HepG2 (cell line): Measurements from ENCODE around the gene DDR2. TPM values are rescaled to one million over a fixed set of nuclear protein-coding genes. Genes with fewer than 3 reads are reported as not detected.

Source experiments
- ATAC-seq: fragments of 200-7000 bp; cut with Tn5 transposase; 3 replicates; pipeline ENCODE4 v1.9.1; 2020; ENCODE audit warnings: mild to moderate bottlenecking, moderate library complexity
- BruUV-seq: library from RNA; stranded (reverse); fragments of 400-500 nt; replicated peaks from 2 replicates; lab custom pipeline; 2021; lab: Mats Ljungman, UMichigan
- CTCF ChIA-PET: fragments of 300-600 bp; formaldehyde crosslinking; extraction: SDS; loops from one replicate; lab custom pipeline; 2021; ENCODE audit warnings: low total read pairs, inconsistent platforms, low intra/inter-chr PET ratio; lab: Yijun Ruan, JAX
- POLR2A ChIA-PET: fragments of 350-600 bp; sonication (Branson Sonifier 250); formaldehyde crosslinking; loops from one replicate; lab custom pipeline; 2020; ENCODE audit warnings: antibody characterized with exemption, inconsistent platforms; lab: Yijun Ruan, JAX
- DNase-seq: peaks from one replicate; pipeline ENCODE4 v3.0.0-alpha.2; 2015; ENCODE audit warnings: low spot score
- FAIRE-seq: peaks from 3 replicates; lab custom pipeline; 2011; peaks lifted over from hg19 to GRCh38; lab: Jason Lieb, UNC
- H2AFZ ChIP-seq: one replicate; pipeline ENCODE4 v1.6.1; 2011; ENCODE audit warnings: low read length, inconsistent platforms
- H3K27ac ChIP-seq: fragments of 300-600 bp; 3 replicates; pipeline ENCODE4 v1.8.0; 2011; ENCODE audit warnings: mixed run types, mild to moderate bottlenecking, mixed read lengths, low read length, inconsistent platforms; ENCODE audit not compliant: insufficient read depth; ENCODE audit errors: extremely low read length
- H3K27me3 ChIP-seq, 2 experiments: fragments of 200-600 bp in 1 of 2; 2 replicates in 1 of 2; 3 replicates in 1 of 2; pipeline versions ENCODE4 v1.6.0 to v1.8.0; 2011; ENCODE audit warnings: low read length in 2 of 2, mild to moderate bottlenecking in 2 of 2, moderate library complexity in 2 of 2, inconsistent platforms in 1 of 2; ENCODE audit not compliant: insufficient read depth in 2 of 2, control insufficient read depth in 1 of 2
- H3K36me3 ChIP-seq, 2 experiments: fragments of 200-600 bp in 1 of 2; replicated peaks in 1 of 2; 2 replicates in 1 of 2; 3 replicates in 1 of 2; pipeline versions ENCODE4 v1.5.1 to v1.8.0; 2011; ENCODE audit warnings: low read length in 2 of 2, inconsistent platforms in 1 of 2; ENCODE audit not compliant: insufficient read depth in 2 of 2, control insufficient read depth in 1 of 2
- H3K4me1 ChIP-seq: 2 replicates; pipeline ENCODE4 v1.5.1; 2012; ENCODE audit warnings: low read length, inconsistent platforms; ENCODE audit not compliant: insufficient read depth
- H3K4me2 ChIP-seq: 2 replicates; pipeline ENCODE4 v1.6.0; 2011; ENCODE audit warnings: low read depth, low read length, inconsistent platforms
- H3K4me3 ChIP-seq, 3 experiments: fragments of 200-600 bp in 1 of 3; sonication (generic), shearing (Covaris generic) in 1 of 3; replicated peaks in 1 of 3; 2 replicates each; pipeline ENCODE4 v1.5.1; 2011 to 2016; ENCODE audit warnings: low read length in 3 of 3, inconsistent platforms in 2 of 3, low read depth in 2 of 3, mild to moderate bottlenecking in 2 of 3, control low read depth in 1 of 3, mixed read lengths in 1 of 3; ENCODE audit not compliant: insufficient read depth in 1 of 3
- H3K79me2 ChIP-seq: one replicate; pipeline ENCODE4 v1.6.1; 2011; ENCODE audit warnings: low read length, inconsistent platforms; ENCODE audit not compliant: insufficient read depth
- H3K9ac ChIP-seq: 2 replicates; pipeline ENCODE4 v1.6.0; 2011; ENCODE audit warnings: mild to moderate bottlenecking, low read depth, low read length, inconsistent platforms; ENCODE audit not compliant: insufficient read depth
- H3K9me3 ChIP-seq: 2 replicates; pipeline ENCODE4 v1.5.1; 2012; ENCODE audit warnings: mild to moderate bottlenecking, low read length
- H4K20me1 ChIP-seq: 2 replicates; pipeline ENCODE4 v1.6.0; 2011; ENCODE audit warnings: inconsistent platforms, mild to moderate bottlenecking, low read length, moderate library complexity; ENCODE audit not compliant: insufficient read depth
- ASH2L ChIP-seq: fragments of 300-600, 200-600 bp; sonication (generic); IDR thresholded peaks from 2 replicates; pipeline ENCODE4 v1.7.0; 2017; ENCODE audit warnings: low read depth, mild to moderate bottlenecking, moderate library complexity, mixed read lengths, low read length; ENCODE audit not compliant: insufficient read length
- CSRNP2 ChIP-seq: sonication (generic); formaldehyde crosslinking; conservative IDR thresholded peaks from 2 replicates; pipeline ENCODE4 v1.8.0; 2022; ENCODE audit warnings: low read depth, missing genetic modification reagents
- FOXA1 ChIP-seq, 2 experiments: fragments of 450-650 bp in 1 of 2; sonication (generic) in 1 of 2; formaldehyde crosslinking in 1 of 2; IDR thresholded peaks; 2 replicates each; pipeline versions ENCODE4 v1.4.0 to v1.6.1; 2016 to 2020; ENCODE audit warnings: missing genetic modification reagents in 1 of 2
- MBD4 ChIP-seq: IDR thresholded peaks from 2 replicates; pipeline ENCODE4 v1.6.1; 2012; ENCODE audit warnings: low read length, inconsistent platforms, borderline replicate concordance
- PRDM10 ChIP-seq: sonication (generic); formaldehyde crosslinking; IDR thresholded peaks from 2 replicates; pipeline ENCODE4 v1.4.0; 2020; ENCODE audit warnings: low read depth, missing genetic modification reagents
- PRMT3 ChIP-seq: sonication (generic); formaldehyde crosslinking; IDR thresholded peaks from 2 replicates; pipeline ENCODE4 v1.8.1; 2022; ENCODE audit warnings: low read depth, mild to moderate bottlenecking, moderate library complexity, missing genetic modification reagents, borderline replicate concordance
- ZEB1 ChIP-seq: IDR thresholded peaks from 2 replicates; pipeline ENCODE4 v1.6.1; 2012; ENCODE audit warnings: mild to moderate bottlenecking, low read depth, inconsistent platforms; ENCODE audit not compliant: insufficient replicate concordance
- ZMAT3 ChIP-seq: sonication (generic); formaldehyde crosslinking; conservative IDR thresholded peaks from 2 replicates; pipeline ENCODE4 v1.7.0; 2021; ENCODE audit warnings: missing genetic modification reagents
- ZNF343 ChIP-seq: sonication (generic); formaldehyde crosslinking; IDR thresholded peaks from 2 replicates; pipeline ENCODE4 v1.4.0; 2020; ENCODE audit warnings: mild to moderate bottlenecking, missing genetic modification reagents
- ZNF441 ChIP-seq: sonication (generic); formaldehyde crosslinking; IDR thresholded peaks from 2 replicates; pipeline ENCODE4 v1.7.0; 2021; ENCODE audit warnings: missing genetic modification reagents, borderline replicate concordance
- ZNF619 ChIP-seq: sonication (generic); formaldehyde crosslinking; IDR thresholded peaks from 2 replicates; pipeline ENCODE4 v1.4.0; 2020; ENCODE audit warnings: mild to moderate bottlenecking, missing genetic modification reagents
- ZNF761 ChIP-seq: sonication (generic); formaldehyde crosslinking; conservative IDR thresholded peaks from 2 replicates; pipeline ENCODE4 v1.4.0; 2020; ENCODE audit warnings: mild to moderate bottlenecking, missing genetic modification reagents
- WGBS: methylation state at CpG from one replicate; pipeline ENCODE4 v1.1.6; 2017; ENCODE audit warnings: low lambda C conversion rate; 5-methylcytosine and 5-hydroxymethylcytosine counted together
- in situ Hi-C: cut with HindIII; loops from 2 replicates; pipeline ENCODE4 v1.10.0; 2017; ENCODE audit warnings: low pct_unique_long_range_greater_than_20kb; ENCODE audit not compliant: extremely low pct_ligation_motif_present
- intact Hi-C: fragments of 100-400 bp; cut with micrococcal nuclease; formaldehyde crosslinking; loops from one replicate; pipeline ENCODE4 v1.10.0; 2022; ENCODE audit not compliant: unreplicated experiment
- polyA plus RNA-seq, 8 experiments: library from polyadenylated mRNA; depleted of rRNA in 3 of 8; stranded (reverse) in 7 of 8; unstranded in 1 of 8; fragments of >200 nt; fragmentation: Illumina TruSeq in 4 of 8; extraction: Trizol in 4 of 8; gene quantifications; 2 replicates each; pipeline versions ENCODE4 v1.2.1 to v1.2.3, GENCODE V29; 2011 to 2016; ENCODE audit warnings: low read depth in 4 of 8, missing spikeins in 1 of 8, mixed read lengths in 1 of 8; ENCODE audit not compliant: insufficient read depth in 1 of 8
- total RNA-seq, 5 experiments: library from RNA; depleted of rRNA; stranded (reverse); fragments of >200 nt; fragmentation: Illumina TruSeq; extraction: Trizol; gene quantifications; 2 replicates each; pipeline ENCODE4 v1.2.3, GENCODE V29; 2016; ENCODE audit warnings: low read depth in 1 of 5
- TF ChIP-seq, protein P1 (sequence below): sonication (generic); formaldehyde crosslinking; IDR thresholded peaks from 2 replicates; pipeline ENCODE4 v1.4.0; 2020; ENCODE audit warnings: missing genetic modification reagents, mild to moderate bottlenecking, borderline replicate concordance

DDR2 gene
- total and polyA plus RNA-seq, 2 of the 13 experiments (the other 11 are each of a cell fraction or from before 2014, with no cell fraction given), result 0.36 to 0.38 TPM

DNA sequence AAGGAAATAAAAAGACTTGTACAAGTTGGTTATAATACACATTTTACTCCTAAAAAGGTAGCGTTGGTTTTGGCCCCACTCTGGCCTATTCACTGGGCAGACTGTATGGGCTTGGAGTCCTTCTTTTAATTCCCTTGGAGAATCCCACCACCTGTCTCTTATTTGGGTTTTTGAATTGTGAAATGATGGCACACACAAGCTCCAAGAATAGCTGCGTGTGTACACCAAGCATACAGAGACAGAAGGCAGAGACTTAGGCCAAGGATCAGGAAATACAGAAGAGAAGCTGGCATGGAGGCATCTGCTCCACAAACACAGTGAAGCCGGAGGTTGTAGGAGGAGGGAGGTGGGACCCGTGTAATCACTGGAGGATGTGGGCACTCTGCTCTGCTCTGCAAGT, 29.1 kb downstream of the DDR2 start:
- no peak for FAIRE-seq
- BruUV-seq, result no TSS peak
- Histone ChIP-seq H3K4me3 (no peak overlapping the region), H3K4me2 (no peak overlapping the region), H4K20me1 (no peaks in the 10 kb centered on the region), H3K9ac (no peak overlapping the region), H3K36me3 (no peaks in the 10 kb centered on the region), H3K4me1 (no peaks in the 10 kb centered on the region), H3K27ac (no peak overlapping the region), H2AFZ (no peak overlapping the region), H3K9me3 (no peaks in the 10 kb centered on the region), H3K27me3 (no peaks in the 10 kb centered on the region; a peak in 1 of 5 replicates), H3K79me2 (no peaks in the 10 kb centered on the region)
- intact Hi-C loops, result no loop called here
- in situ Hi-C loops, result no loop called here
- WGBS, result 85% methylated on average over 4 of the region's 4 CpGs
- ChIA-PET CTCF (no interaction called here), POLR2A (no interaction called here)
- DNase-seq, result no peak
- no peak for TF ChIP-seq ZNF441 (CRISPR knock-in tag)
- no peak for TF ChIP-seq MBD4
- no peak for TF ChIP-seq FOXA1 (IDR thresholded peaks at IDR 0.05)
- TF ChIP-seq FOXA1 (CRISPR knock-in tag; IDR thresholded peaks at IDR 0.05), result no peak
- TF ChIP-seq ZNF619 (CRISPR knock-in tag), result no peak
- TF ChIP-seq ZNF761 (CRISPR knock-in tag), result no peak
- no peak for TF ChIP-seq ZMAT3 (CRISPR knock-in tag)
- TF ChIP-seq PRMT3 (CRISPR knock-in tag), result no peak
- TF ChIP-seq, protein P1, sequence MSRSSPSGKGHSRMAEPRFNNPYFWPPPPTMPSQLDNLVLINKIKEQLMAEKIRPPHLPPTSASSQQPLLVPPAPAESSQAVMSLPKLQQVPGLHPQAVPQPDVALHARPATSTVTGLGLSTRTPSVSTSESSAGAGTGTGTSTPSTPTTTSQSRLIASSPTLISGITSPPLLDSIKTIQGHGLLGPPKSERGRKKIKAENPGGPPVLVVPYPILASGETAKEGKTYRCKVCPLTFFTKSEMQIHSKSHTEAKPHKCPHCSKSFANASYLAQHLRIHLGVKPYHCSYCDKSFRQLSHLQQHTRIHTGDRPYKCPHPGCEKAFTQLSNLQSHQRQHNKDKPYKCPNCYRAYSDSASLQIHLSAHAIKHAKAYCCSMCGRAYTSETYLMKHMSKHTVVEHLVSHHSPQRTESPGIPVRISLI, result no peak
- no peak for TF ChIP-seq CSRNP2 (CRISPR knock-in tag)
- TF ChIP-seq ASH2L, result no peak
- TF ChIP-seq ZEB1, result no peak
- no peak for TF ChIP-seq PRDM10
- TF ChIP-seq ZNF343 (CRISPR knock-in tag), result no peak
- no peak for ATAC-seq
